GM23338 (cell line): Measurements from ENCODE around the gene CTNNA2. TPM values are rescaled to one million over a fixed set of nuclear protein-coding genes. Genes with fewer than 3 reads are reported as not detected.

Source experiments
- ATAC-seq: fragments of 200-7000 bp; cut with Tn5 transposase; 3 replicates; pipeline ENCODE4 v1.9.1; 2020
- DNase-seq: peaks from one replicate; pipeline ENCODE4 v3.0.0-alpha.2; 2015; ENCODE audit warnings: low spot score
- H2AFZ ChIP-seq: fragments of 200-600 bp; sonication (generic); 2 replicates; pipeline ENCODE4 v1.8.0; 2016; ENCODE audit warnings: antibody characterized with exemption, mild to moderate bottlenecking, moderate library complexity
- H3F3A ChIP-seq: fragments of 200-600 bp; sonication (generic); replicated peaks from 2 replicates; pipeline ENCODE4 v1.8.0; 2017; ENCODE audit warnings: antibody characterized with exemption, mixed run types, low read depth
- H3K27ac ChIP-seq: fragments of 200-600 bp; sonication (generic); 2 replicates; pipeline ENCODE4 v1.6.1; 2016; ENCODE audit warnings: low read depth
- H3K27me3 ChIP-seq: fragments of 200-600 bp; sonication (generic); 2 replicates; pipeline ENCODE4 v1.8.0; 2016; ENCODE audit warnings: mild to moderate bottlenecking, mixed run types, moderate library complexity; ENCODE audit not compliant: insufficient read depth
- H3K36me3 ChIP-seq: fragments of 200-600 bp; sonication (generic); 2 replicates; pipeline ENCODE4 v1.8.0; 2016; ENCODE audit warnings: mild to moderate bottlenecking; ENCODE audit not compliant: insufficient read depth
- H3K4me1 ChIP-seq: fragments of 200-600 bp; sonication (generic); 2 replicates; pipeline ENCODE4 v1.8.0; 2016; ENCODE audit warnings: mild to moderate bottlenecking, moderate library complexity; ENCODE audit not compliant: insufficient read depth
- H3K4me2 ChIP-seq: fragments of 200-600 bp; sonication (generic); 2 replicates; pipeline ENCODE4 v1.7.1; 2017; ENCODE audit warnings: mixed run types
- H3K4me3 ChIP-seq: fragments of 200-600 bp; sonication (generic); 2 replicates; pipeline ENCODE4 v1.6.1; 2016; ENCODE audit warnings: mixed run types
- H3K79me2 ChIP-seq: fragments of 200-600 bp; sonication (generic); replicated peaks from 2 replicates; pipeline ENCODE4 v1.8.0; 2017; ENCODE audit warnings: mild to moderate bottlenecking; ENCODE audit not compliant: insufficient read depth
- H3K9me2 ChIP-seq: fragments of 200-600 bp; sonication (generic); 2 replicates; pipeline ENCODE4 v1.8.0; 2017; ENCODE audit not compliant: insufficient read depth
- H4K20me1 ChIP-seq: fragments of 200-600 bp; sonication (generic); replicated peaks from 2 replicates; pipeline ENCODE4 v1.8.0; 2017; ENCODE audit warnings: mild to moderate bottlenecking; ENCODE audit not compliant: insufficient read depth
- H3K27ac Mint-ChIP-seq: 2 replicates; pipeline ENCODE4 v1.8.0; 2020; ENCODE audit warnings: inconsistent platforms, mild to moderate bottlenecking, moderate library complexity, mixed read lengths
- H3K27me3 Mint-ChIP-seq: 3 replicates; pipeline ENCODE4 v1.8.0; 2022; ENCODE audit warnings: low read depth, mild to moderate bottlenecking, moderate library complexity, mixed read lengths, inconsistent platforms; ENCODE audit not compliant: insufficient read depth, poor library complexity
- H3K36me3 Mint-ChIP-seq: 3 replicates; pipeline ENCODE4 v1.8.0; 2021; ENCODE audit warnings: low read depth, mild to moderate bottlenecking, inconsistent platforms, moderate library complexity, mixed read lengths
- H3K4me1 Mint-ChIP-seq: 3 replicates; pipeline ENCODE4 v1.8.0; 2020; ENCODE audit warnings: mild to moderate bottlenecking, inconsistent platforms, mixed read lengths
- H3K4me3 Mint-ChIP-seq: 3 replicates; pipeline ENCODE4 v1.8.0; 2021; ENCODE audit warnings: moderate library complexity, mild to moderate bottlenecking, inconsistent platforms, mixed read lengths
- H3K9me3 Mint-ChIP-seq: 3 replicates; pipeline ENCODE4 v1.8.0; 2020; ENCODE audit warnings: moderate library complexity, mild to moderate bottlenecking, inconsistent platforms, mixed read lengths
- CREB1 ChIP-seq: fragments of 250-450 bp; sonication (Bioruptor Pico); IDR thresholded peaks from 2 replicates; pipeline ENCODE4 v1.5.0; 2020; ENCODE audit warnings: low read depth, mild to moderate bottlenecking, moderate library complexity
- ETS1 ChIP-seq: IDR thresholded peaks from 2 replicates; pipeline ENCODE4 v1.6.1; 2016; ENCODE audit warnings: antibody characterized with exemption
- EZH2 ChIP-seq: fragments of 200-600 bp; sonication (generic); IDR thresholded peaks from one replicate; pipeline ENCODE4 v1.8.0; 2017; ENCODE audit warnings: antibody characterized with exemption, mild to moderate bottlenecking, low read depth; ENCODE audit not compliant: unreplicated experiment
- EZH2phosphoT487 ChIP-seq: fragments of 200-600 bp; sonication (generic); IDR thresholded peaks from one replicate; pipeline ENCODE4 v1.8.1; 2018; ENCODE audit warnings: antibody characterized with exemption; ENCODE audit not compliant: unreplicated experiment
- JUNB ChIP-seq: IDR thresholded peaks from one replicate; pipeline ENCODE4 v1.6.1; 2016; ENCODE audit warnings: antibody characterized with exemption; ENCODE audit not compliant: unreplicated experiment
- NANOG ChIP-seq: IDR thresholded peaks from 2 replicates; pipeline ENCODE4 v1.6.1; 2016; ENCODE audit warnings: antibody characterized with exemption, borderline replicate concordance
- POLR2AphosphoS5 ChIP-seq: IDR thresholded peaks from 2 replicates; pipeline ENCODE4 v1.6.1; 2016; ENCODE audit warnings: antibody characterized with exemption, low read depth
- REST ChIP-seq: IDR thresholded peaks from one replicate; pipeline ENCODE4 v1.6.1; 2018; ENCODE audit warnings: antibody characterized with exemption; ENCODE audit not compliant: unreplicated experiment
- STAT1 ChIP-seq: IDR thresholded peaks from one replicate; pipeline ENCODE4 v1.6.1; 2016; ENCODE audit warnings: antibody characterized with exemption; ENCODE audit not compliant: unreplicated experiment
- ZNF114 ChIP-seq: fragments of 250-450 bp; sonication (Bioruptor Pico); IDR thresholded peaks from 2 replicates; pipeline ENCODE4 v1.5.0; 2020; ENCODE audit warnings: mild to moderate bottlenecking, moderate library complexity
- ZNF331 ChIP-seq: fragments of 250-450 bp; sonication (Bioruptor Pico); IDR thresholded peaks from 2 replicates; pipeline ENCODE4 v1.5.0; 2020; ENCODE audit warnings: low read depth, mild to moderate bottlenecking, moderate library complexity
- polyA plus RNA-seq: library from polyadenylated mRNA; unstranded; fragments of >200 nt; fragmentation: Nextera tagmentation; extraction: Ambion mirVana; gene quantifications from 2 replicates; pipeline ENCODE4 v1.2.1, GENCODE V29; 2016
- total RNA-seq: library from RNA; depleted of rRNA; stranded (reverse); fragments of >200 nt; shearing (Covaris generic); gene quantifications from 2 replicates; pipeline ENCODE4 v1.2.3, GENCODE V29; 2014

The CTNNA2 gene
- total and polyA plus RNA-seq, 2 experiments from 2014 or later, result 6.4 to 15.6 TPM

GRCh38 chr2:80365762-80366161, 852.9 kb downstream of the CTNNA2 start (continued):
- no peak for TF ChIP-seq POLR2AphosphoS5
- no peak for TF ChIP-seq NANOG
- TF ChIP-seq ETS1, result no peak
- no peak for TF ChIP-seq ZNF114 (CRISPR knock-in tag)
- TF ChIP-seq EZH2, result no peak
- no peak for TF ChIP-seq JUNB
- TF ChIP-seq REST, result no peak

DNA sequence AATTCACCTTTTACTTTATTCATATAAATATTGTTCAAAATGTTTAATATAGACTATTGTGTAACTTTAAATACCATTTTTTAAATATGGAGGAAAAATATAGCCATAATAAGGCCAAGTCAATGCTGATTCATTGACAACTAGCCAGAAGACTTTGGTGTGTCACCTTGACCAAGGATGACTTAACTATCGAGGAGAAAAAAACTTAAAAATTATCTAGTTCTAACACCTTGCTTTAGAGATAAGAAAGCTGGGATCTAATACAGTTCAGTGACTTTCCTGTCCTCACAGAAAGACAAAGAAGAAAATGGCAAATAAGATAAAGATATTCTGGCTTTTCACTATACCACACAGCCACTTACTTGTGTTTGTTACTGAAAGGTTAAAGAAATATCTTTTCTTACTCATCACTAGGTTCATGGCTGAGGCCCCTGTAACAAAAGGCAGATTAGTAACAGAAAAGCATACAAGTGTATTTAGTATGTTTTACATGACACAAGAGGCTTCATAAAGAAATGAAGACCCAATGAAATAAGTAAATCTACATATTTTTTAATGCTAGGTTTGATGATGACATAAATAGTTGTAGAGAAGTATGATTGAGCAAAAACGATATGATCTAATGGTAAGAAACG, 857.6 kb downstream of the CTNNA2 start:
- ATAC-seq, result no peak
- no peaks in the 10 kb centered on the region for H3F3A ChIP-seq
- H3K27me3 ChIP-seq, result peaks cover 16% of the 10 kb centered on the region
- no peak overlapping the region for H3K4me2 ChIP-seq
- H3K27ac ChIP-seq, result no peak overlapping the region
- no peaks in the 10 kb centered on the region for H4K20me1 ChIP-seq
- no peak for DNase-seq
- H3K4me1 Mint-ChIP-seq, result peaks cover 26% of the 10 kb centered on the region; the same call in 2 of the 3 replicates
- H3K36me3 ChIP-seq, result no peaks in the 10 kb centered on the region
- H3K9me2 ChIP-seq, result peaks cover 8% of the 10 kb centered on the region
- H3K4me3 ChIP-seq, result no peak overlapping the region
- H2AFZ ChIP-seq, result no peak overlapping the region
- H3K79me2 ChIP-seq, result no peaks in the 10 kb centered on the region
- no peak overlapping the region for H3K4me3 Mint-ChIP-seq
- H3K9me3 Mint-ChIP-seq, result no peaks in the 10 kb centered on the region
- H3K27me3 Mint-ChIP-seq, result peaks cover 9% of the 10 kb centered on the region
- no peaks in the 10 kb centered on the region for H3K36me3 Mint-ChIP-seq
- no peak overlapping the region for H3K27ac Mint-ChIP-seq
- peaks cover 1% of the 10 kb centered on the region; the same call in 1 of the 2 replicates for H3K4me1 ChIP-seq
- TF ChIP-seq REST, result no peak
- no peak for TF ChIP-seq POLR2AphosphoS5
- TF ChIP-seq ETS1, result no peak
- TF ChIP-seq EZH2, result no peak
- no peak for TF ChIP-seq ZNF331 (CRISPR knock-in tag)
- no peak for TF ChIP-seq CREB1 (CRISPR knock-in tag)
- no peak for TF ChIP-seq ZNF114 (CRISPR knock-in tag)
- no peak for TF ChIP-seq JUNB
- no peak for TF ChIP-seq NANOG
- TF ChIP-seq STAT1, result no peak
- TF ChIP-seq EZH2phosphoT487, result no peak
